Activated T-helper 9 cell treated with anti-CD3 and anti-CD28 coated beads, Interleukin-2, amount 50 U/mL, for 16 hours (primary cell): ENCODE results near the gene LPCAT2.

ENCODE experiments used
- DNase-seq: peaks from one replicate; pipeline ENCODE4 v3.0.0-alpha.2; 2020; ENCODE audit warnings: low read depth

Gene LPCAT2

GRCh38 chr16:55508941-55509931 is at the start of gene LPCAT2:
Gene LPCAT2 (plus strand): TSS chr16:55509072. CDS start chr16:55509182, 110 bp downstream.
- no peak for DNase-seq

- DNase-seq, result no peak
Observed at GRCh38 chr16:55462241-55462640, 46.6 kb upstream of the LPCAT2 start.

- DNase-seq, result no peak
Observed at GRCh38 chr16:55464375-55464774, 44.5 kb upstream of the LPCAT2 start.

GRCh38 chr16:55465077-55465896 is 43.6 kb upstream of the LPCAT2 start:
- DNase-seq, result peak; percentile 61

- DNase-seq, result no peak
Observed at GRCh38 chr16:55466209-55466608, 42.7 kb upstream of the LPCAT2 start.

- DNase-seq, result no peak
Observed at GRCh38 chr16:55467898-55468297, 41.0 kb upstream of the LPCAT2 start.

- no peak for DNase-seq
Observed at GRCh38 chr16:55468352-55468990, 40.4 kb upstream of the LPCAT2 start.

- DNase-seq, result no peak
Observed at GRCh38 chr16:55469821-55470532, 38.9 kb upstream of the LPCAT2 start.

- DNase-seq, result no peak
Observed at GRCh38 chr16:55470533-55471371, 38.1 kb upstream of the LPCAT2 start.

GRCh38 chr16:55471448-55472097 is 37.3 kb upstream of the LPCAT2 start:
- DNase-seq, result no peak

GRCh38 chr16:55473587-55473986 is 35.3 kb upstream of the LPCAT2 start:
- no peak for DNase-seq

- no peak for DNase-seq
Observed at GRCh38 chr16:55474821-55475220, 34.1 kb upstream of the LPCAT2 start.

GRCh38 chr16:55475919-55476318 is 33.0 kb upstream of the LPCAT2 start:
- no peak for DNase-seq

GRCh38 chr16:55476625-55477533 is 32.0 kb upstream of the LPCAT2 start:
- DNase-seq, result no peak

GRCh38 chr16:55477736-55478135 is 31.1 kb upstream of the LPCAT2 start:
- no peak for DNase-seq

GRCh38 chr16:55478827-55479429 is 29.9 kb upstream of the LPCAT2 start, which contains the start of gene MMP2:
Gene MMP2 (plus strand): TSS chr16:55479198. CDS start chr16:55479480, 282 bp downstream.
- no peak for DNase-seq

GRCh38 chr16:55479430-55480140 is 29.3 kb upstream of the LPCAT2 start:
- DNase-seq, result no peak

- DNase-seq, result no peak
Observed at GRCh38 chr16:55480228-55480655, 28.6 kb upstream of the LPCAT2 start.
